Activated CD4-positive, alpha-beta T cell treated with anti-CD3 and anti-CD28 coated beads for 36 hours (primary cell): ENCODE results near the gene OPRD1. TPM values are rescaled to one million over a fixed set of nuclear protein-coding genes. Genes with fewer than 3 reads are reported as not detected.
"Not testable (repeated sequence)": the region's sequence is repeated elsewhere in the genome, so short reads cannot be mapped to it uniquely, and the experiment has no call there.

Experiments
- ATAC-seq: fragments of 200-7000 bp; cut with Tn5 transposase; one replicate; pipeline ENCODE4 v1.10.0; 2021; ENCODE audit warnings: mild to moderate bottlenecking, moderate library complexity
- CTCF ChIA-PET: fragments of 350-600 bp; sonication (Branson Sonifier 250); formaldehyde crosslinking; loops from one replicate; lab custom pipeline; 2021; ENCODE audit warnings: antibody characterized with exemption; lab: Charles Lee
- POLR2A ChIA-PET: fragments of 350-600 bp; sonication (Branson Sonifier 250); formaldehyde crosslinking; loops from one replicate; lab custom pipeline; 2021; ENCODE audit warnings: antibody characterized with exemption, inconsistent platforms; lab: Charles Lee
- DNase-seq: peaks from one replicate; pipeline ENCODE4 v3.0.0-alpha.2; 2020
- H3K27ac Mint-ChIP-seq: one replicate; pipeline ENCODE4 v1.8.0; 2021; ENCODE audit warnings: mixed read lengths
- H3K27me3 Mint-ChIP-seq: one replicate; pipeline ENCODE4 v1.8.0; 2021; ENCODE audit warnings: mixed read lengths
- H3K36me3 Mint-ChIP-seq: one replicate; pipeline ENCODE4 v1.8.0; 2021; ENCODE audit warnings: low read depth, mixed read lengths
- H3K4me1 Mint-ChIP-seq: one replicate; pipeline ENCODE4 v1.8.0; 2021; ENCODE audit warnings: mixed read lengths
- H3K4me3 Mint-ChIP-seq: one replicate; pipeline ENCODE4 v1.8.0; 2021; ENCODE audit warnings: mild to moderate bottlenecking, moderate library complexity, mixed read lengths
- H3K9me3 Mint-ChIP-seq: one replicate; pipeline ENCODE4 v1.8.0; 2021; ENCODE audit warnings: low read depth, mixed read lengths
- intact Hi-C, 2 experiments: fragments of 100-400 bp; cut with DNase I in 1 of 2; cut with micrococcal nuclease in 1 of 2; formaldehyde crosslinking; loops; one replicate each; pipeline versions ENCODE4 v1.14.2 to v1.15.1; 2022 to 2024; cut with DNase I, micrococcal nuclease
- total RNA-seq, 2 experiments: library from RNA; stranded (reverse); gene quantifications; one replicate each; pipeline ENCODE4 v1.2.3, GENCODE V29; 2021

The OPRD1 gene
- total RNA-seq, 2 experiments from 2014 or later, result 0.02 TPM; not detected in 1

- Mint-ChIP-seq H3K9me3 (no peaks in the 10 kb centered on the region), H3K27ac (no peak overlapping the region), H3K4me1 (peaks cover 6% of the 10 kb centered on the region), H3K4me3 (no peak overlapping the region), H3K27me3 (peaks cover 3% of the 10 kb centered on the region), H3K36me3 (no peaks in the 10 kb centered on the region)
- POLR2A ChIA-PET, result no interaction called here
- intact Hi-C loops, result loop anchor here in 1 of 2 experiments (5.0 kb wide), 1 partner anchor 250 kb away; no protein-coding TSS in a partner anchor
- DNase-seq, result no peak
- CTCF ChIA-PET, result interaction anchor here (0.6 to 1.3 kb wide), 4 partner anchors 16 to 164 kb away, joined by 3 to 10 read pairs (median 4); partner anchors contain the start of gene RNU11
- ATAC-seq, result no peak
Measured at GRCh38 chr1:28782011-28782410, 30.0 kb upstream of the OPRD1 start.

- no peak for ATAC-seq
- POLR2A ChIA-PET, result no interaction called here
- H3K27me3 Mint-ChIP-seq, result peaks cover 3% of the 10 kb centered on the region
- H3K4me1 Mint-ChIP-seq, result peaks cover 6% of the 10 kb centered on the region
- no peak overlapping the region for H3K27ac Mint-ChIP-seq
- H3K36me3 Mint-ChIP-seq, result no peaks in the 10 kb centered on the region
- DNase-seq, result no peak
- no peak overlapping the region for H3K4me3 Mint-ChIP-seq
- H3K9me3 Mint-ChIP-seq, result no peaks in the 10 kb centered on the region
- CTCF ChIA-PET, result interaction anchor here (0.5 to 5.9 kb wide), 5 partner anchors 8 to 94 kb away, joined by 3 to 117 read pairs (median 3); no protein-coding TSS in a partner anchor
- intact Hi-C loops, result loop anchor here in 1 of 2 experiments (5.0 kb wide), 1 partner anchor 249 kb away; no protein-coding TSS in a partner anchor
Measured at GRCh38 chr1:28783363-28783762, 28.6 kb upstream of the OPRD1 start.

GRCh38 chr1:28789412-28789811 lies 22.6 kb upstream of the OPRD1 start:
- Mint-ChIP-seq H3K36me3 (no peaks in the 10 kb centered on the region), H3K4me1 (peaks cover 6% of the 10 kb centered on the region), H3K4me3 (no peak overlapping the region), H3K27ac (no peak overlapping the region), H3K9me3 (no peaks in the 10 kb centered on the region), H3K27me3 (peaks cover 3% of the 10 kb centered on the region)
- intact Hi-C loops, result no loop called here
- CTCF ChIA-PET, result no interaction called here
- POLR2A ChIA-PET, result interaction anchor here (0.5 kb wide), 1 partner anchor 291 kb away, joined by 7 read pairs; no protein-coding TSS in a partner anchor
- DNase-seq, result no peak
- no peak for ATAC-seq

GRCh38 chr1:28789816-28790215 lies 22.2 kb upstream of the OPRD1 start:
- peaks cover 3% of the 10 kb centered on the region for H3K27me3 Mint-ChIP-seq
- no peak overlapping the region for H3K27ac Mint-ChIP-seq
- intact Hi-C loops, result no loop called here
- ATAC-seq (no peak), DNase-seq (no peak)
- ChIA-PET POLR2A (interaction anchor here (0.5 kb wide), 1 partner anchor 290 kb away, joined by 7 read pairs; no protein-coding TSS in a partner anchor), CTCF (no interaction called here)
- no peaks in the 10 kb centered on the region for H3K36me3 Mint-ChIP-seq
- H3K9me3 Mint-ChIP-seq, result no peaks in the 10 kb centered on the region
- H3K4me3 Mint-ChIP-seq, result no peak overlapping the region
- H3K4me1 Mint-ChIP-seq, result peaks cover 6% of the 10 kb centered on the region

- intact Hi-C loops, result no loop called here
- no peak overlapping the region for H3K27ac Mint-ChIP-seq
- H3K36me3 Mint-ChIP-seq, result no peaks in the 10 kb centered on the region
- ChIA-PET POLR2A (no interaction called here), CTCF (interaction anchor here (0.7 to 2.1 kb wide), 3 partner anchors 25 to 87 kb away, joined by 3 to 9 read pairs (median 3); no protein-coding TSS in a partner anchor)
- no peaks in the 10 kb centered on the region for H3K9me3 Mint-ChIP-seq
- H3K27me3 Mint-ChIP-seq, result peaks cover 3% of the 10 kb centered on the region
- no peak for ATAC-seq
- peaks cover 2% of the 10 kb centered on the region for H3K4me1 Mint-ChIP-seq
- DNase-seq, result no peak
- no peak overlapping the region for H3K4me3 Mint-ChIP-seq
Measured at GRCh38 chr1:28790377-28791035, 21.5 kb upstream of the OPRD1 start.

GRCh38 chr1:28791929-28792328 lies 20.0 kb upstream of the OPRD1 start:
- POLR2A ChIA-PET, H3K36me3 Mint-ChIP-seq, H3K27me3 Mint-ChIP-seq, intact Hi-C loops, ATAC-seq, H3K27ac Mint-ChIP-seq, DNase-seq, H3K4me1 Mint-ChIP-seq, H3K9me3 Mint-ChIP-seq, H3K4me3 Mint-ChIP-seq: not testable (repeated sequence)
- CTCF ChIA-PET, result interaction anchor here (0.6 to 2.1 kb wide), 2 partner anchors 85 to 429 kb away, joined by 4 to 9 read pairs; no protein-coding TSS in a partner anchor

- DNase-seq (no peak), ATAC-seq (no peak)
- Mint-ChIP-seq H3K36me3 (no peaks in the 10 kb centered on the region), H3K27me3 (no peaks in the 10 kb centered on the region), H3K4me3 (no peak overlapping the region), H3K9me3 (no peaks in the 10 kb centered on the region), H3K4me1 (peaks cover 3% of the 10 kb centered on the region), H3K27ac (no peak overlapping the region)
- ChIA-PET POLR2A (interaction anchor here (0.6 kb wide), 1 partner anchor 32 kb away, joined by 3 read pairs; no protein-coding TSS in a partner anchor), CTCF (interaction anchor here (0.6 to 1.6 kb wide), 5 partner anchors 8 to 428 kb away, joined by 3 to 6 read pairs (median 3); no protein-coding TSS in a partner anchor)
- intact Hi-C loops, result no loop called here
Measured at GRCh38 chr1:28792644-28793121, 19.3 kb upstream of the OPRD1 start.

GRCh38 chr1:28794582-28794981 lies 17.4 kb upstream of the OPRD1 start:
- CTCF ChIA-PET, DNase-seq, POLR2A ChIA-PET, H3K36me3 Mint-ChIP-seq, H3K4me3 Mint-ChIP-seq, H3K27me3 Mint-ChIP-seq, H3K9me3 Mint-ChIP-seq, intact Hi-C loops, ATAC-seq, H3K27ac Mint-ChIP-seq, H3K4me1 Mint-ChIP-seq: not testable (repeated sequence)

- intact Hi-C loops, result no loop called here
- ChIA-PET POLR2A (no interaction called here), CTCF (interaction anchor here (0.5 to 0.9 kb wide), 4 partner anchors 12 to 399 kb away, joined by 3 to 5 read pairs (median 3); no protein-coding TSS in a partner anchor)
- Mint-ChIP-seq H3K36me3 (no peaks in the 10 kb centered on the region), H3K27ac (no peak overlapping the region), H3K9me3 (no peaks in the 10 kb centered on the region), H3K27me3 (no peaks in the 10 kb centered on the region), H3K4me3 (no peak overlapping the region), H3K4me1 (peaks cover 3% of the 10 kb centered on the region)
- no peak for ATAC-seq
- DNase-seq, result no peak
Measured at GRCh38 chr1:28796352-28797211, 15.4 kb upstream of the OPRD1 start.

GRCh38 chr1:28800324-28800723 lies 11.6 kb upstream of the OPRD1 start:
- Mint-ChIP-seq H3K4me1 (peaks cover 3% of the 10 kb centered on the region), H3K4me3 (no peak overlapping the region), H3K9me3 (no peaks in the 10 kb centered on the region), H3K27ac (no peak overlapping the region), H3K36me3 (no peaks in the 10 kb centered on the region), H3K27me3 (no peaks in the 10 kb centered on the region)
- POLR2A ChIA-PET, result no interaction called here
- CTCF ChIA-PET, result interaction anchor here (1.0 kb wide), 1 partner anchor 21 kb away, joined by 3 read pairs; no protein-coding TSS in a partner anchor
- intact Hi-C loops, result no loop called here
- ATAC-seq (no peak), DNase-seq (no peak)

- intact Hi-C loops, result no loop called here
- ChIA-PET POLR2A (interaction anchor here (0.6 kb wide), 1 partner anchor 452 kb away, joined by 3 read pairs; no protein-coding TSS in a partner anchor), CTCF (no interaction called here)
- Mint-ChIP-seq H3K9me3 (no peaks in the 10 kb centered on the region), H3K36me3 (no peaks in the 10 kb centered on the region), H3K4me3 (no peak overlapping the region), H3K4me1 (peaks cover under 1% of the 10 kb centered on the region), H3K27me3 (peaks cover 1% of the 10 kb centered on the region), H3K27ac (no peak overlapping the region)
- ATAC-seq (no peak), DNase-seq (no peak)
Measured at GRCh38 chr1:28801461-28801860, 10.5 kb upstream of the OPRD1 start.
